ENCODE results near the gene HLA-F.

GRCh38 chr6:29702519-29703103 is 20.6 kb upstream of the HLA-F start:
- TF ChIP-seq POLR2A (IDR thresholded peaks at IDR 0.05; ENCODE audit: low read length) (no peak), GATA1 (IDR thresholded peaks at IDR 0.05; ENCODE audit: low read depth, low read length) (no peak)

Measured in erythroblast (primary cell).